GM21717 (cell line): ENCODE measurements around the gene NNMT.

Experiments
- ATAC-seq: cut with Tn5 transposase; IDR thresholded peaks from one replicate; pipeline ENCODE4 v1.9.1; 2021; ENCODE audit warnings: mild to moderate bottlenecking, moderate library complexity; ENCODE audit not compliant: unreplicated experiment

Gene NNMT

GRCh38 chr11:114262681-114263512 is 33.3 kb upstream of the NNMT start:
- no peak for ATAC-seq

GRCh38 chr11:114263513-114264170 is 32.6 kb upstream of the NNMT start:
- ATAC-seq, result no peak

DNA sequence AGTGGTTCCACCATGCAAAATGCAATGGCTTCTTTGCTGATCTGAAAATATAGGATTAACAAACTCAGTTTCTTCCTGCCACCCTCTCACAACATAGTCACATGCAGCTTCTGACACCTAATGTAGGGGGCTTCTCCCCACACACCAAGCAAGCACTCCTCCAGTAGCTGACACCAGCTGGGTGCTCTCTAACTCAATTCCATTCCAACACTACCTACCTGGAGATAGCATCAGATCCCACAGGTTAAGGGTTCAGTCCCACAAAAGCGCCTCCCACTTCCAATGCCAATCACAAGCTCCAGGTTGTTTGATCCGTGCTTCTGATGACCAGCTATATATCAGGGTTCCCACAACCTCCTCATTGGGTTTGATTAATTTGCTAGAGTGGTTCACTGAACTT is 31.8 kb upstream of the NNMT start:
- no peak for ATAC-seq

DNA sequence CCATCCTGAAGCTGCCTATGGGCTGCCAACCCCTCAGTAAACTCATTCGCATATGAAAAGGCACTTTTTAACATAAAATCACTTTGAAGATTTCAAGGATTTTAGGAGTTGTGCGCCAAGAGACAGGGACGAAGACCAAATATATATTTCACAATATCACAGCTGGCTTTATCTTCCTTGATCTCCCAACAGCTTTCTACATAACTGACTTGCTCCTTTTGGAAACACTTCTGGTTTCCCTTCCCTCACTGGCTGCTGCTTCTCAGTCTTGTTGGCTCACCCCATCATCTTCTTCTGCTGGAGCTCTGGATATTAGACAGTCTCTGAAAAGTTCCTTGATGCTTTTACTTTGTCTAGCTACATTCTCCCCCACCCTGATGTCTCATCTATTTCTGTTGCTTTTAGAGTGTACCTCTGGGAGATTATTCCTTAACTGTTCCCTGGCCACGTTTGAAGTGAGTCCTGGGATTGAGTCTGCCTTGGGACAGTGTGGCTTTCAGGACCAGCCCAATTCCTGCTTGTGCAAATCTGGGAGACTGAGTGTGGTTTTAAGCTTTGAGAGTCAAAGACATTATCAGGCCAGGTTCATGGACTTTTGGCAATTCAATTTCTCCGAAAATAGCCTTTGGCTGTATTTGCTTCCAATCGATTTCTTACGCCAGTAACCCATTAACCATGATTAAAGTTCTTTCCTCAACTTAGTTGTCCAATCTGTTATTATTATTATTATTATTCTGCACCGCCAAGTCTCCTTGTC is 30.9 kb upstream of the NNMT start:
- ATAC-seq, result no peak

- no peak for ATAC-seq
These were observed 26.7 kb upstream of the NNMT start for GRCh38 chr11:114269498-114269897.

GRCh38 chr11:114270531-114271270 is 25.5 kb upstream of the NNMT start:
- no peak for ATAC-seq

DNA sequence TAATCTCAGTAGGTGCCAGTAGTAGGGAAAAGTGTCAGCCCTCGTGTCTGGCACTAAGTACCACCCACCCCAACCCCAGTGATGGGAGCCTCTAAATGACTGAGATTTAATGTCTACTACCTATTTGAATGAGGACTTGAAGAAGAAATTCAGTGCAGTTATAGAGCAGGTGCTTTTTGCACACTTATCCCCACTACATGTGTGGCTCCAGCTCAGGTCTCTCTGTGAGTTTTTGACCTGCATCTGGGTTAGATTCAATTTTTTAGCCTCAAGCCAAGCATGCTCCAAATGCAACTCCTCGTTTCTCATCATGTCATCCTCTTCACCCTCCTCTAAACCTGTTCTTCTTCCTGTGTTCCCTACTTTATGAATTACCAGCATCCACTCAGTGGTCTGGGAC is 24.9 kb upstream of the NNMT start:
- no peak for ATAC-seq

- no peak for ATAC-seq
These were observed 23.9 kb upstream of the NNMT start for GRCh38 chr11:114272311-114272710.

DNA sequence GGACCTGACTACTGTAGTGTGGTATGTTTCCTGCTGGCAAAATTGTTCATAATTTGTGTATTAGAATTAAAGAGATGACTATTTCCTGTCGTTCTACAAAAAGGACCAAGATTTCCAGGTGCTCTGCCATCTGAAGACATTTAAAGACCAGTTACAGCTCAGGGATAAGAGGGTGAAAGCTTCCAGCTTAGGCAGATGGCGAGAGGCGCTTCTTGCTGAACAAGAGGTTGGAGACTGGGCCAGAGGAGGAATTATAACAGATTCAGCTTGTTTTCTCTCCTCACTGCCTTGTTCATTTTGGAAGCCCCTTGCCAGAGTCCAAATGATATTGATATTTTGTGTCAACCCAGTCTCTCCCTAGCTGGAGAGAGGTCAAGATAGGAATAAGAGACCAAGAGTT is 23.1 kb upstream of the NNMT start:
- no peak for ATAC-seq

- no peak for ATAC-seq
These were observed 22.1 kb upstream of the NNMT start for GRCh38 chr11:114273890-114274635.

- no peak for ATAC-seq
These were observed 21.6 kb upstream of the NNMT start for GRCh38 chr11:114274637-114275036.

GRCh38 chr11:114275280-114275679 is 20.9 kb upstream of the NNMT start:
- no peak for ATAC-seq

DNA sequence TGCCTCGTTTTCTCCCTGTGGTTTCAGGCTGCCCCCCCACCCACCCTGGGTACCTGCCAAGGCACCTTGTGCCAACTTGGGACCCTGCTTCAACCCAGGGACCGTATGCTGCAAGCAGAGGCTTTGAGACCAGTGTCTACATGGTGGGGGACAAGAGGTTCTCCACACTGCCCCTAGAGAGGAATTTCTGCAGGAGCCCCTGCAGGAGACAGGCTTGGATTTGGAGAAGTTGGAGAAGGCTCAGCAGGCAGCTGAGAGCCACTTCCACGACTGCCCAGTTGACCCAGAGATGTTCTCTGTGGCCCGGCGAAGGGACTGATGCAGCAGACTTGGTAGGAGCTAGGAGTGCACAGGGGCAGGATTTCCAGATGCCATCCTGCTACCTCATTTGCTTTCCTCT is 20.1 kb upstream of the NNMT start:
- no peak for ATAC-seq

GRCh38 chr11:114277637-114278341 is 18.4 kb upstream of the NNMT start:
- no peak for ATAC-seq

DNA sequence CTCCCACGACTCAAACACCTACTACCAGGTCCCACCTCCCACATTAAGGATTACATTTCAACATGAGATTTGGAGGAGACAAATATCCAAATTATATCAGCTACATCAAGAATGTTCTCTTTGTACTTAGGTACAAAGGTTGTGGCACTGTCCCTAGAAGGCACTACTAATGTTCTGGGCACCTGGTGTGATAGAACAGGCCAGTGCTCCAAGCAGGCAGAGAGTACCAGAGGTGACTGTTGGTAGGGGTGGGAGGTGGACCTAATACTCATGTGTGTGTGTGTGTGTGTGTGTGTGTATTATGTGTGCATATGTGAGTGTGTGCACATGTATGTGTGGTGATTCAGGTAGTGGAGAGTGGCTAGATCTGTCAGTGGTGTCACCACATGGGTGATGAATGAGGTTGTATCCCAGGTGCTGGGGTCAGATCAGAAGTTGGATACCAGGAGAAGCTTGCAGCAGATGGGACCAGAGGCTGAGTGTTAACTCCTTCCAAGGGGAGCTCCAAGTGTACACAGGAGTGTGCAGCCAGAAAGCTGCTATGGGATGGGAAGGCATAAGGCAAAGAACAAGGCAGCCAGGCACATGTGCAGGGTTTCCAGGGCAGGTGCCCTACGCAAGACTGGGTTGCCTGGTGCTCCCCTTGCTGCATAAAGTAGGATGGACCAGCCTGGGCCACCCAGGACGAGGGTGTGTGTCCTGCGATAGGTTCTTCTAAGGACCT is 17.7 kb upstream of the NNMT start:
- ATAC-seq, result no peak

DNA sequence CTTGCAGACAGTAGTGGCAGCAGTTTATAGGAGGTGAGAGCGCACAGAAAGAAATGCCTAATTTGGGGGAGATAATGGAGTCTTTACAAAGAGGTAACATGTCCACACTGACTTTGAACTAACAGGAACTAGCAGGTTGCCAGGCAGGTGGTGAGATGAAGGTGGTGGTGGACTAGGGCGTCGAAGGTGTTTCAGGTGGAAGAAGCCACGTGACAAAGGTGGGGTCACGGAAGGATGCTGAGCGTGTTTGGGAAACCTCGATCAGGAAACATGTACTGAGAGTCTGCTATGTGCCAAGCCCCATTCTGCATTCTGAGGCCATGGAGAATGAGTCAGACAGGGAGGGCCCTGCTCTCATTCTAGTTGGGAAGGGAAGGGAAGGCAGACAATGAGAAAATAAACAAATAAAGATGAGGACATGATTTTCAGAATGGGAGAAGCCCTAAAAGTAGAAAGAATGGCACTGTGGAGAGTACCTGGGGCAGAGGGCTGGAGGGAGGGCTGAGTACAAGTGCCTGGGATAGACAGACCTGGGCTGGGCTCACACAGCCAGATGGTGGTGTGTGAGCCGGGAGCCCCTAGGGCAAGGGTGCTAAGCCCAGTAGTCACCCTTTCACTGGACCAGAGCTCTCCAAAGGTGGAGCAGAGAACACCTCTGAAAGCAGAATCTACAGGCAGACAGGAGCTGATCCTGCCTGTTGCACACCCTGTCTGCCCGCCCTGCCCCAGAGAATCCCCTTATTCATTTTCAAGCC is 16.2 kb upstream of the NNMT start:
- no peak for ATAC-seq

- no peak for ATAC-seq
These were observed 15.5 kb upstream of the NNMT start for GRCh38 chr11:114280696-114281095.

DNA sequence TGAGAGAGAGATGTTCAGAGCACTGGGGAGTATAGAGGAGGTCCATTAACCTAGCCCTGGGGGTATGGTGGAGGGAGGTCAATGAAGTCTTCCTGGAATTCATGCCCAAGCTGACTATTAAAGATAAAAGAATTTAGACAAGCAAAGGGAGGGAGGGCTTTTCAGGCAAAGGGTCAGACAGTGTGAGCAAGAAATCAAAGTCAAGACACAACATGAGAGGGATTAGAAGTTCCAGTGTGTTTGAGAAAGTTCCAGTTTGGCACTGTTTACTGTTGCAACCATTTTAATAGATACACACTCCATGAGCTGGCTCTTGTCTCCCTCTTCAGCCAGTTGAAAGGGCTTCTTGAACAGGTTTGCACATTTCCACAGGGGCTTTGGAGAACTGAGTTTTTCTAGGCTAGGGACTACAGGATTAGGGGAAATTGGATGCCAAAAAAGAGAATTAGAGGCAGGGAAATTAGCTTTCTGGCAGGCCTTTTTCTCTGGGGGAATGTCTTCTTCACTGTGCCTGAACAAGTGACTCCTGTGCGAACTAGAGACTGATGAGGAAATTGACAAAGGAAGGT is 14.7 kb upstream of the NNMT start:
- ATAC-seq, result no peak
